HT-29 (cell line): ENCODE data around the gene C10orf62. TPM values are rescaled to one million over a fixed set of nuclear protein-coding genes. Genes with fewer than 3 reads are reported as not detected.
"Not testable (repeated sequence)": the region's sequence is repeated elsewhere in the genome, so short reads cannot be mapped to it uniquely, and the experiment has no call there.

Experiments
- DNase-seq: peaks from one replicate; pipeline ENCODE4 v3.0.0-alpha.2; 2015; ENCODE audit warnings: low spot score
- total RNA-seq: library from RNA; depleted of rRNA; stranded (reverse); fragments of >200 nt; shearing (Covaris generic); gene quantifications from 2 replicates; pipeline ENCODE4 v1.2.3, GENCODE V29; 2014; rRNA removed

C10orf62 gene
- total RNA-seq, 1 experiment from 2014 or later = not detected

- DNase-seq = no peak
Measured at GRCh38 chr10:97627731-97628130, 38.2 kb downstream of the C10orf62 start.

- no peak for DNase-seq
Measured at GRCh38 chr10:97628228-97628627, 38.7 kb downstream of the C10orf62 start.

DNA sequence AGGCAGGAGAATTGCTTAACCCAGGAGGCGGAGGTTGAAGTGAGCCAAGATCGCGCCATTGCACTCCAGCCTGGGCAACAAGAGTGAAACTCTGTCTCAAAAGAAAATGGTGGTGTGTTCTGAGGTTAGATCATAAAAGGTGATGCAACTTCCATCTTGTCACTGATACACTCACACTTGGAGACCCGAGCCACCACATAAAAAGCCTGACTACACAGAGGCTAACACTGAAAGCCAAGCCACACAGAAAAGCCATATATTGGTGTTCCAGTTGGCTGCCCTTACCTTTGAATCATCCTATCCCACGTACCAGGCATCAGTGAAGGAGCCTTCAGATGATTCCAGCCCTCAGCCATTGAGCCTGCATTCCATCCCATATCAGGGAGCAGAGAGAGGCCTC, 39.8 kb downstream of the C10orf62 start:
- DNase-seq = no peak

DNA sequence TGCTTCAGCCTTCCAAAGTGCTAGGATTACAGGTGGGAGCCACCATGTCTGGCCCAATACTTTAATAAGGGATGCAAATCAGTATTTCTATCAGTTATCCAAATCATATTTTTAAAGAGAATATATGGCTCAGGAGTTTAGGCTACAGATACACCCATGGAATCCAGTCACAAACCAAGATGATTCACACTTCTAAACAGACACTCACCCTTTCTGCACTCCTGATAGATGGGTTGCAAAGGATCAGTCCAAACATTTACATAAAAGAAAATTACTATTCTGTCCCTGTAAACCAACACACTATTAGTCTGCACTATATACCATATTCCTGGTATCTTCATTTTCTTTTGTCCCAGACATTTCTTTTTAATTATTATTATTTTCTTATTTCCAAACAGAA, 41.6 kb downstream of the C10orf62 start:
- no peak for DNase-seq

- DNase-seq = peak; percentile 84
Measured at GRCh38 chr10:97632949-97633884, 43.7 kb downstream of the C10orf62 start, which contains the start of gene MORN4. Gene MORN4 (minus strand): TSS chr10:97633500. CDS start chr10:97619653, 13,847 bp downstream.

- no peak for DNase-seq
Measured at GRCh38 chr10:97633921-97634320, 44.4 kb downstream of the C10orf62 start.

- no peak for DNase-seq
Measured at GRCh38 chr10:97635577-97635976, 46.1 kb downstream of the C10orf62 start.

DNA sequence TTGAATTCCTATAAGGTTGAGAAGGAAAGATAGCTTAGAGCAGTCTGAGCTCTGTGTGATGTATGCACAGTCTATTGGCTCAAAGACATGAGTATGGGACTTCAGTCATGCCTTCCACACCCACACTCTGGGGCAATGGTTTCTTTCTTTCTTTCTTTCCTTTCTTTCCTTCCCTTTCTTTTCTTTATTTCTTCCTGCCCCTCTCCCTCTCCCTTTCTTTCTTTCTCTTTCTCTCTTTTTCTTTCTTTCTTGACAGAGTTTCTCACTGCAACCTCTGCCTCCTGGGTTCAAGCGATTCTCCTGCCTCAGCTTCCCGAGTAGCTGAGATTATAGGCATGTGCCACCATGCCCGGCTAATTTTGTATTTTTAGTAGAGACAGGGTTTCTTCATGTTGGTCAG, 49.6 kb downstream of the C10orf62 start:
- DNase-seq = not testable (repeated sequence)

- peak; percentile 99 for DNase-seq
Measured at GRCh38 chr10:97640174-97640867, 50.8 kb downstream of the C10orf62 start, which contains the start of gene PI4K2A. Gene PI4K2A (plus strand): TSS chr10:97640671. CDS start chr10:97640743, 72 bp downstream.

Other genes with a start within 250 kb of the C10orf62 start
- gene RRP12, start 188.4 kb upstream of the C10orf62 start, total RNA-seq = 67.7 and 76.2 TPM in 2 replicates
- gene PGAM1, start 163.5 kb upstream of the C10orf62 start, total RNA-seq = 362 and 400 TPM in 2 replicates
- gene EXOSC1, start 143.7 kb upstream of the C10orf62 start, total RNA-seq = 35.6 and 44.3 TPM in 2 replicates
- 43.8 and 48.4 TPM in 2 replicates for gene ZDHHC16, start 143.5 kb upstream of the C10orf62 start, total RNA-seq
- 78.7 and 103 TPM in 2 replicates for gene MMS19, start 91.3 kb upstream of the C10orf62 start, total RNA-seq
- gene UBTD1, start 90.8 kb upstream of the C10orf62 start, total RNA-seq = 21.2 and 23.5 TPM in 2 replicates
- gene ANKRD2, start 16.9 kb upstream of the C10orf62 start, total RNA-seq = 0.23 TPM in 1 of 2 replicates, not detected in the other
- gene HOGA1, start 5.3 kb upstream of the C10orf62 start, total RNA-seq = 0.26 and 0.36 TPM in 2 replicates
- gene MORN4, start 43.8 kb downstream of the C10orf62 start, total RNA-seq = 0.29 and 1.2 TPM in 2 replicates
- 10.4 and 11.2 TPM in 2 replicates for gene PI4K2A, start 51.0 kb downstream of the C10orf62 start, total RNA-seq
- 31.9 and 35.5 TPM in 2 replicates for gene AVPI1, start 97.5 kb downstream of the C10orf62 start, total RNA-seq
- gene MARVELD1, start 124.0 kb downstream of the C10orf62 start, total RNA-seq = 24.5 and 24.9 TPM in 2 replicates
- 34.6 and 45.5 TPM in 2 replicates for gene ZFYVE27, start 147.4 kb downstream of the C10orf62 start, total RNA-seq
- 0.21 TPM in 1 of 2 replicates, not detected in the other for gene SFRP5, start 182.3 kb downstream of the C10orf62 start, total RNA-seq